Hematopoietic multipotent progenitor cell treated with erythropoietin and hydrocortisone succinate and interleukin-3 and kit ligand, for 8 days (in vitro differentiated cells): ENCODE results near the gene TLE4.

Source experiments
- DNase-seq: peaks from one replicate; pipeline ENCODE4 v3.0.0-alpha.2; 2015

TLE4 gene

DNA sequence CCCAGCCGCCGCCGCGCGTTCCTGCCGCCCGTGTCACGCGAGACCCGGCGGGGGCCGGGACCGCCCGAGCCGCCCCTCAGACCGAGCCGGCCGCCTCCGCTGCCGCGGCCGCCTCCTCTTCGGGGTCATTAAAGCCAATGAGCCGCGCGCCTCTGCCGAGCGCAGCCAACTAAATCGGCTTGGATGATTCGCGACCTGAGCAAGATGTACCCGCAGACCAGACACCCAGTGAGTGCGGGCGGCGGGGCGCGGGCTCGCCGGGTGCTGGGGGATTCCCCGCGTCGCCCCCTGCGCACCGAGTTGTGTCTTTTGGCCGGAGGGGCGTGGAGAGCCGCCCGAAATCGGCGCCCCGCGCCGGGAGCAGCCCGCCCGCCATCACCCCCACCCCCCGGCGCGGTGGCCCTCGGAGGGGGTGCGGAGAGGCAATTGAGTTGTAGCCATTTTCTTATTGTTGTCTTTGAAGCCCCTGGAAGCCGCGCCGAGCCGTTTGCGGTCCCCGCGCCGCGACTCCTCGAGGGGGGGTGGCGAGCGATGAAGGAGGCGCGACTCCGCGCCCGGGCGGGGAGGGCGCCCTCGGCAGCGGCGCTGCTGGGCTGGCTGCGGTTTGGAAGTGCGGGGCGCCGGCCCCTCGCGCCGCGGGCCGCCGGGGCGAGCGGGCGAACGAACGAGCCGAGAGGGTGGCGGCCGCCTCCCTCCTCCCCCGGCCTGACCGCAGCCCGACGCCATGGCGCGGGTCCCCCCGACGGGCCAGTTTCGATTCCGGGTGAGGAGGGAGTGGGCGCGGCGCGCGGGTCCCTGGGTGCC is 1.0 kb downstream of the TLE4 start:
- DNase-seq: peak; percentile 18

DNA sequence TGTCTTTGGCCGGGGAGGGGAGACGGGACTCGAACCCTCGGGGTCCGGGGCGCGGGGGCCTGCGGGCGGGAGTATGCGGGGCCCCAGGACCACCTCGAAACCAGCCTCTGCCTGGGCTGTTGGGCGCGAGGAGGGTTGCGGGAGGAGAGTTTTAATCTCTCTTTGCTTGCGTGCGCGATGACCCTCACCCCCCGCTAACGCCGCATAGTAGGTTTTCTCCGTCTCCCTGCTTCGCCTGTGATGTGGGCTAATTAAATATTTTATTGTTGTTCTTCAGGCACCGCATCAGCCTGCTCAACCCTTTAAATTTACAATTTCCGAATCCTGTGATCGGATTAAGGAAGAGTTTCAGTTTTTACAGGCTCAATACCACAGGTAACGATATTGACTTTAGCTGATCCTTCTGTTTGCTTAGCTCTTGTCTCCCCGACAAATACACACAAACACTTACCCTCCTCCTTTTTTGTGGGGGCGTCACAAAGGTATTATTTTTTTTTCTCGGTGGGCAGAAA is 1.7 kb downstream of the TLE4 start:
- DNase-seq: no peak

DNA sequence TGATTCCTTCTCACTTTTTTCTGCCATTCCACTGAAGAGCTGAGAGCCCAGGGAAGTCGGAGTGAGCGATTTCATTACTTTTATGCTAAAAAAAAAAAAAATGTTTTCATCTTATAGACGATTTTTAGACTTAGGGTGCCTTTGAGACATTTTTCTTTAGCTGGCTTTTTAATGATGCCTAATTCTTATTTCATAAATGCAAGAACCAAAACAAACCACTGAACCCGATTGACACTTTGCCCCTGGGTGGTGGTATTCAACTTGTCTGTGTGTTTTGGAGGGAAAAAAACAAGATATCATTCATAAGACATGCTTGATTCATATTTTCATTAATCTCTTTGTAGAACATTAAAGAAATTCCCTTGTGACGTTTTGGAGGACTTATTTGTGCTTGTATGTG is 2.4 kb downstream of the TLE4 start:
- no peak for DNase-seq

DNA sequence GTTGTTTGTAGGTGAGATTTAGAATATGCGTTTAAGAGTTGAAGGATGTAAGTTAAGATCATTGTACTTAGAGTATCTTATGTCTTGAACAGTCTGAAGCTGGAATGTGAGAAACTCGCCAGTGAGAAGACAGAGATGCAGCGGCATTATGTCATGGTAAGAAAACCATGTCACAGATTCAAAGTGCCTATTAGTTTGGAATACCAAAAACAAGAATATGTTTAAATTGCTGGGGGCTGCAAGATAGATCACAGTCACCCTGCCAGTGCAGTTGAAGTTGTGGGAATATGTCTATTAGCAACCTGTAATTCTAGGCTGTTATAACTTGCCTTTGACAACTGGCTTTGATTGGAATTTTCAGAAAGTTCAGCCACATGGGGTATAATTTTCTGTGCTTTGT is 3.0 kb downstream of the TLE4 start:
- no peak for DNase-seq

DNA sequence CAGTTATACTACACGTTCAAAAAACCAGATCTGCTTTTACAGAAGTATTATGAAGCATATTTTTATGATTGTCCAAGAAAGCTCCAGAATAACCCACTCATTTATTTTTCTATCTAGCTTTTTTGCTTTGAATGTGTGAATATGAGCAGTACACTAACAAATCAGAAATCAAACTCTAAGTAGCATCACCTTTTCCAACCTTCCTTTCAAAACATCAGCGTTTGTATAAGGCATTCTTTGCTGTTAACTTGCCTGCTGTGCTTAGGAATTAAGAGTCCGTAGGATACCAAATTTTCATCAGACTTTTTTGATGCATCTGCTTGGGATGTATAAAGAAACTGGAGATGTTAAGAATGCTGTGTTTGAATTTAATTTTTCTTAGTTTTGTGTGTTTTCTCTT is 3.8 kb downstream of the TLE4 start:
- no peak for DNase-seq

DNA sequence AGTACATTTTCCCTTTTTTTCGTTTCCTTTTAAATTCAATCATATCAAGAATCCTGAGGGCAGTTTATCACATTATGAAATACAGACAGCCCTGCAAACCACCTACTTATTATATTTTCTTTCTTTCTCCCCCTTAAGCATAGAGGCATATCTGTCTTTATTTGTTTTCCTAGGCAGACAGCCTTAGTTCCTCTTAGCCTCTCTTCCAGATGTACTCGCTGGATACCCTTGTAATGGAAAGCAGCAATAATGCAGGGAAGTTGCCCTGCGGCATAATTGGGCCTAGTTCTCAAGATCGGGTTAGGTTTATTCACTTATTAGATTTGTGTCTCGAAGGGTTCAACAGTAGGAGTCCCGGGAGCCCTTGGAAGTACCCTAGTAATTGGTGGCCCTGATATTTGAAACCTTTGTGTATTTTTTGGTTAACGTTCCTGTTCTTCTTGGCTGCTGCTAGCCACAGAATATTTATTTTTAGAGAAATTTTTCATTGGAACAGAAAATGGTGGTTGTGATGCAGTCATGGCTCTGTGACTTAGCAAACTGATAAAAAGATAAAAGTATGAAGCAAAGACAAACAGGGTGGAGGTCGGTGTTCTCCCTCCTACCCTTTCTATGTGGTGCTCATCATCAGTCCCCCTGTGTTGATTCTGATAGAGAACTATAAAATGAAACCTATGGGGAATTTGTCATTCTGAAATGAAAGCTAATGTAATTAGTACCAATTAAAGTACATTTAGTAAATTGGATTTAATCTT is 6.4 kb downstream of the TLE4 start:
- DNase-seq: no peak

DNA sequence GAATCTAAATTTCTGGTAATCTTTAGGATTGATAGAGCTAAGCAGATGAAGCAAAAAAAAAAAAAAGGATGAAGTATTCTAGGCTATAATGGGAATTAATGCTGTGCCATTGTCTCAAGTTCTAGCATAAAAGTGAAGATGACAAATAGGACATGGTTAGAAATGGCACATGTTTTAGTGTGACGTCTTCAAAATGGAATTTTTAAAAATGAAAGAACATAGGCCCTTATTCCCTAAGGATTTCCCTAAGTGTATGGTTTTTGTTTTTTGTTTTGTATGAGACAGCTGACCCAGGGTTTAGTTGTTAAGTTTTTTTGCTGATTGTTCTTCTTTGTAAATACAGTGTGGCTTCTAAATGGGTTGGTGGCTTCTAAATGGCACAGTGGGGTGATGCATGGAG is 7.1 kb downstream of the TLE4 start:
- DNase-seq: no peak

DNA sequence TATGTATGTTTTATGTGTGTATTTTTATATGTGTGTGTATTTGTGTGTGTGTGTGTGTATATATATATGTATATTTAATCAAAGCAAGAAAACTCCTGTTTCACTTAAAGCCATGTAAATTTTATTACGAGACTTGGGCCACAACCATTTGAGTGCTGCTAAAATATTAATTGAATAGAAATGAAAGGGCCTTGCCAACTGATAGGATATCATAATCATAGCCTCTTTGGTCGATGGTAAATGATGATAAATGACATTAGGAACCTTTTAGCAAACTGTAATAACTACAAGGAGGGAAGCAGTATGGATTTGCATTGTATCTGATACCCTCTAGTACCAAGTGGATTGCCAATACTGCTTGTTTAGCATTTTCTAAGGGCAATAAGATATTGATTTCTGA is 7.9 kb downstream of the TLE4 start:
- no peak for DNase-seq

DNA sequence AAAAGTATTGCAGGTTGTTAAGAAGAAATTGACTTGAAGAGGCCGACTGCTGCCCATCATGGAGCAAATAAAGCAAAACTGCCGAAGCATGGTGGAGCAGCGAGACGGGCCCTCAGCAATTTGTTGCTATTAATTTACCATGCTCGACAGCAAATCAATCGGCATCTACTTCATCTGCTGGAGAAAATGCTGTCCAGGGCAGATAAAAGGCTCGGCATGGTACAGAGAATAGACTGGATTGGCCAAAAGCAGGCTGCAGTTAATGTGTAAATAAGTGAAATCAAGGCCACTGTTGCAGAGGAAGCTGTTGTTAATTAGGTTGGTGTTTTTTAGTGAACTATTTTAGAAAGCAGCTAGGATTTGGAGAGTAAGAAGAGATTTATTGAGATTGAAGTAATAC is 8.3 kb downstream of the TLE4 start:
- DNase-seq: no peak

DNA sequence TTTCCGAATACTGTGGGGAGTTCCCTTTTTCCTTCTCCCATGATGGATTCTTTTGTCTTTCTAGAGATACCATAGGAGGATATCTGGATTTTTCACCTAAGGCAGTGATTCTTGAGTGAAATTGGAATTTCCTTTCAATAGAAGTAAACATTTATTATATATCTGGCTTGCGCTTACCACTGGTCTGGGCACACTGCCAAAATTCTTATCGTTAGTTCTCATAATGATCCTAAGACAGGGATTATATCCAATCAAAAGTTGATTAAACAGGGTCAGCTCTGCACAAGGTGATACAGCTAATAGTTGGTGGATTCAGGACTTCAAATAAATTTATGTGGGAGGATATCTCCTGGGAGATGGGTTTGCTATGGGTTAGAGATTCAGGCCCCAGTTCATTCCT is 9.6 kb downstream of the TLE4 start:
- peak; percentile 84 for DNase-seq

DNA sequence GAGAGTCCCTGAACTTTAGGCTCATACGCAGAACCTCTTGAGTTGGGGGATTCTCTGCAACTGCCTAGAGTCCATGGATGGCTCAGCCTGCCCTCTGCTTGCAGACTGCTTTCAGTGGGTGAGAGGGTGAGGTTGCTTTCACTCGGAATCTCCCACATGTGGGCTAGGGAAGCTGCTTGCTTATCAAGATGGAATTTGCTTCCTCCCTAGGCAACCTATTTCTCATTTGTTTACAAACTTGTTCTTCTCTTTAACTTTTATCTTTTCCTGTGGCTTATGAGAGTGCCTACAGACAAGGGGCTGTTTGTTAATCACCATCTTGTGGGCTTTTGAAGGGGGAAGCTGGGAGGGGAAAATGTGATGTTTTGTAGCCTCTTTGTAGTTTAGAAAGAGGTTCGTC is 10.0 kb downstream of the TLE4 start:
- peak; percentile 31 for DNase-seq

DNA sequence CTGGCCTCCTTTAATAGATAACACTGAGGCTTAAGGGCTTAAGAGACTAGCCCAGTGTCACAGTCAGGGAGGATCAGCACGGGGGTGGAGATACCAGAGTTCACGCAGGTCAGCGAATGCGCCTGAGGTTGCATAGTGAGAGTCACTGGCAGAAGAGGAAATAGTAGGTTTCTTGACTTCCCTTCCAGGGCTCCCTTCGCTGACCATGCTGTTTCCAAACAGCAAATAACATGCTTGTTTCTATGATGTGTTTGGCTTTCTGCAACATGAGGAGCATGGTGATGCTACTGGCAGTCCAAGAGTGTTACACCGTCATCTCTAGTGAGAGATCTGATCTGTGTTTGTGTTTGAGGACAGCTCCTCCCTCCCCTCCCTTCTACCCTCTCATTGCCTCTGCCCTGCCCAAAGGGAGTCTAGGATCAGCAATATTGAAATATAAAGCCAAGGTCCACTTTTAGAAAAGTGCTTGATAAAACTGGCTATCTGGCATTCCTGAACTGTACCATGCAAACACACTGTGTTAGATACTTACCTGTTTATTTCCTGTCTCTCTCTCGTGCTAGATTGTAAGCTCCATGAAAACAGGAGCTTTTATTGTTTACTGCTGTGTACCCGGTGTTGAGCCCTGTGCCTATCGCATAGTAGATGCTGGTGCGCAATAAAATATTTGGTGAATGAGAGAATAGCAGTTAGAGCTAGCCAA is 12.3 kb downstream of the TLE4 start:
- DNase-seq: peak; percentile 62

DNA sequence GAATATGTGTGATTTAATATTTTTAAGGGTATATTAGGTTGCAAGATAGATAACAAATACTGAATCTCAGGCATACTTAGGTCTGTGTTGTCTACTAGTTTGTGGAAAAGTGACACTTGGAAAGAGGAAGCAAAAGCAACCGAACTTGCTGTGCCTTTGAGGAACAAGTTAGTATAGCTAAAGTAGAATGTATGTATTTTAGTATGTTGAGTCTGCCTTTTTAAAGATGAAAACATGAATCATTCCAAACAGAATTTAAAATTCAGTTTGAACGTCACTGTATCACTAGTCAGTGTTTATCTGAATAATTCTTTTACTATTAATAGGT is 12.9 kb downstream of the TLE4 start:
- no peak for DNase-seq

DNA sequence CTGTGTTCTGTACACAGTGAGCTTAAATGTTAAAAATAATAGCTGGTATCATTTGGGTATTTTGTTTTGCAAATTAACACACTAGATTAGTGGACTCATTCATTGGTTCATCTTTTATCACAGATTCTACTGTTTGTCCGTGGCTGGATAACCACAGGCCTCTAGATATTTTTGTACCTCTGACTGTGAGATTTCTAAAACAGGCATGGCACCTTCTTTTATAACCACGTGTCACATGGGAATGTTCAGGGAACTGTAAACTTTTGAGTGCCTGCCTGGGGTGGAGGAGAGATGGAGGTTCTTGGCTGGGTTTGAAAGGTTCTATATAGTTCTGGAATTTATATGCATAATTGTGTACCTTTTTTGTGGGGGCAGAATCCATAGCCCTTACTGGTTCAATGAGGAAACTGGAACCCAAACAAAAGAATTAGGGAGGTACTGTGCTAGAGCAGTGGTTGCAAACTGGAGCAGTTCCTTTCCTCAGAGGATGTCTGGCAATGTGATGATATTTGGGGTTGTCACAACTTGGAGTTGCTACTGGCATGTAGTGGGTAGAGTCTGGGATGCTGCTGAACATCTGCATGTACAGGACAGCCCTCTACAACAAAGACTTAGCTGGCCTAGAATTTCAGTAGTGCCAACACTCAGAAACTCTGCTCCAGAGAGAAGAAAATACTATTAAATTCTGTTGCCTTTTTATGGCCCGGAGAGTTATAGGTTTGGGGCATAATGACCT is 16.9 kb downstream of the TLE4 start:
- no peak for DNase-seq

DNA sequence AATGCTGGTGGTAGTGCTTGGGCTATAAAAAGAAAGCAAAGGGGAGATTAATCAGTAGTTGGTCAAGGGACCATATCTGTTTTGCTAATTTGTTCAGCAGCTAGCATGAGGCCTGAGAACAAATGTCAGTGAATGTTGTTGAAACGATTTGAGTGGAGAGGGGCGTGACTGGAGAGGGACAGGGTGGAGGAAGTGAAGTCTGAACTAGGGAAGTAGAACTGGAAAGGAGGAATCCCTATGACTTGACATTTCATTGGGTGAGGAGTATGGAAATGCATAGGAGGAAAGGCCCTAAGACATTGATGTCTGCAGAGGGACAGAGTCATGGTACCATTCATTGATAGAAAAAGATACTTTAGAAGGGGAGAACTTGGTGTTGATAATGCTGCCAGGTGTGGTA is 19.7 kb downstream of the TLE4 start:
- DNase-seq: no peak

DNA sequence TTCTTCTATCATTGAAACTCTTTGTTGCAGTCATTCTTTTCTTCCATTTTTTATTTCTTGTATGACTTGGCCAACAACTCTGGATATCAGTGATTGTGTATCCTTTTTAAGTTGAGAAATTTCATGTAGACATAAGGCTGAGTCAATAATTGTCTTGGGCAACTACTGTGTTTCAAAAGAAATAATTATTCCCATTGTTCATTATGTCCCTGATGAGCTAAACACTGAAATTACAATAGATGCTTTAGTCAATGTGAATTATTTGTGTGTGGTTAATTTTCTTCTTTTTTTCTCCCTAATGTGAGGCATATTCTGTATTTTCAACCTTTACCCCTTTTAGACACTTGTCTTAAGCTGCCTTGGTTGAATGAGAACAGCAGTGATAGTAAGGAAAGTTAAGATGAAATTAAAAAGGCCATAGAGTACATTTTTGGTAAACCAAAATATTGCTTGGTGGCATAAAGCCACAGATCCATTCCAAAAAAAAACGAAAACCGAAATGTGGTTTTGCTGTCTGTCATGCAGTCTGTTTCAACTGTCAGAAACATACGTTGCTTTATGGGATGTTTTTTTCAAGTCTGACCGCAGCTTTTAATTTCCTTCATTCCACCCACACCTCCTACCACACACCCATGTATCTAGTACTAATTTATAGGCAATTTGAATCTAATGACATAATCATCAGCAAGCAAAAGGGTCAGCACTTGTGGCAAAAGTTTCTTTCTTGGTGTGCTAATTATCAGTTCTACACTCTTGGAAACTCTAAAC is 21.1 kb downstream of the TLE4 start:
- DNase-seq: peak; percentile 25

DNA sequence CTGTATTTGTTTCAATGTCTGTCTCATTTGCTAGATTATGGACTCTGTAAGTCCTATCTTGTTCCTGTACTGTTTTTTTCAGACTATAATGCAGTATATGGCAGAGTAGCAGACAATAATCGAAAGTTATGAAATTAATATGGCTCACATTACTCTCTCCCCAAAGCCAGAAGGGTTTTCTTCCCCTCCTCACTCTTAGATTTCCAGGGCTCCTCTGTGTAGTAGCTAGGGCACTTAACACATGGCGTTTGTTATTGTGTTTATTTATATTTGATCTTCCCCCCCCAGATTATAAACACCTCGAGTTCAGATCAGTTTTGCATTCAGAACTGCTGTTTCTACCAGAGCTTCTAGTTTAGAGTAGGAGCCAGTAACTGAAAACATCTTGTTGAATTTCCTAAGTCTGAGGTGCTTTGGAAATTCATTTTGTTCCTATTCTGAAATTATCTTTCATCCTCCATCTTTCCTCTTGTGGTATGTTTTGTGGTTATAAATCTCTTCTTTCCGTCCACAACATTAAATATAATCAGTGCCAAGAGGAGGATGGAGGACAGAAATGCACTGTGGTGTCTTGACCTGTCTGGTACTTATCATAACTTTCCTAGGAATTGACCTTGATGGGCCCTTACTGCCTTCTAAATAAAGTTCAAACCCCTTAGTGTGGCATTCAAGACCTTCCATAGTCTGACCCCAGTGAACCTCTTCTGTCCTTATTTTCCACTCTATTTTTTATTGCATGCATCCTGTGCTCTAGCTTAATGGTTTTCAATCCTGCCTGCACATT is 27.0 kb downstream of the TLE4 start:
- no peak for DNase-seq

DNA sequence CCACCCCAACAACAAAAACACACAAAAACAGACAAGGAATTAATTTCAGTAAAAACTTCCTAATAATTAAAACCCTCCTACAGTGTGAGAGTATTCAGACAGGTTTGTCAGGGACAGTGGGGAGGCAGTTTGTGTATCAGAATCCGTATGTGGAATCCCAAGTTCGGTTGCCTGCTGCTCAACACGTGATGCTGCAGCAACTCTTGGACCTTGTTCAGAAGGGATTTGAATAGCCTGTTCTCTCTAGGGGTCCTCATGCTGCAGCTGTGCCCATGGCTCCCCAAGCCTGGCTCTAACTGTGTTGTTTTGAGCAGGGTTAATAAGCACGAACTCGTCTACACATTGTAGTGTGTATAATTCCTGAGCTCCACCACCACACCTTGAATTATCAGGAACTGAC is 28.7 kb downstream of the TLE4 start:
- DNase-seq: no peak

DNA sequence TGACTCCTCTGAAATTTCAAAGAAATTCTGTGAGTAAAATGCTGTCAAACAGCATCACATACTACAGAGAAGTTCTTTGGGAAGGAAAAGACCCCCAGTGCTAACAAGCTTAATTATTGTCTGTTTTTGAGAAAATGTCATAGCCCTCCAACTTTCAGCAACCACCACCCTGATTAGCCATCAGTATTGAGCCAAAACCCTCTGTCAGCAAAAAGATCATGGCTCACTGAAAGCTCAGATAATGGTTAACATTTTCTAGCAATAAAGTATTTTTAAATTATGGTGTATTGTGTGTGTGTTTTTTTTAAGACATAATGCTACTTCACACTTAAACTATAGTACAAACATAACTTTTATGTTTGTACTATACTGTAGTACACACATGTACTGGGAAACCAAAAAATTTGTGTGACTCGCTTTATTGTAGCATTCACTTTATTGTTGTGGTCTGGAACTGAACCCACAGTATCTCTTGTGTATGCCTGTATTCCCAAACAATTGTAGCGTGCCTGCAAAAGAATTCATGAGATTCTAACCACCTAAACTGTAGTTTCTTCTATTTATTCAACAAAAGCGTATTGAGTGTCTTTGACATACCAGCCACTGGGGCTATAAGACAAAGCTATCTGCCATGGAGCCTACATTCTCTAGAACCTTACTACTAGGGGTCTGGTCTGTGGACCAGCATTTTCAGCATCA is 31.6 kb downstream of the TLE4 start:
- no peak for DNase-seq

DNA sequence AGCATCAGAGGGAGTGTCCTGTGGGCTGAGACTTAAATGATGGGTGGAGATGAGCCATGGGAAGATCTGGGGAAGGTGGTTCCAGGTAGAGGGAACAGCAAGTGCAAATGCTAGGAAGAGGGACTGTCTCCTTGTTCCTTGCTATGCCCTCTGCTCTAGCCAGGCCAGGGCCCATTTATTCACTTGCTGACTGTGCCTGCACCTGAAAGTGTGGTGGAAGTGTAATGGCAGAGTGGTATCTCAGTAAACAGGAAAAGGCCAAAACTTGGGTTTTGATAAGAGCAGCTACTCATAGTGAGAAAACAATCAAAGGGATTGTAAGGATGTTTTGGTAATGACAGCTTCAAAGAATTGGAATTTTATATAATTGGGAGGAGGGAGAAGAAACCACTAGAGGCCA is 32.4 kb downstream of the TLE4 start:
- no peak for DNase-seq
